SK-N-SH (cell line): ENCODE data around the gene LIMS1. TPM values are rescaled to one million over a fixed set of nuclear protein-coding genes. Genes with fewer than 3 reads are reported as not detected.
"Not testable (repeated sequence)": the region's sequence is repeated elsewhere in the genome, so short reads cannot be mapped to it uniquely, and the experiment has no call there.

Experiments used
- CTCF ChIA-PET: fragments of 300-600, 350-600 bp; formaldehyde crosslinking; extraction: SDS; loops from one replicate; lab custom pipeline; 2021; lab: Yijun Ruan, JAX
- POLR2A ChIA-PET: fragments of 350-600 bp; sonication (Branson Sonifier 250); formaldehyde crosslinking; extraction: SDS; loops from one replicate; lab custom pipeline; 2020; ENCODE audit warnings: antibody characterized with exemption, inconsistent platforms; lab: Yijun Ruan, JAX
- DNase-seq: peaks from one replicate; pipeline ENCODE4 v3.0.0; 2012
- H2AFZ ChIP-seq: fragments of 200-600 bp; sonication (generic); 2 replicates; pipeline ENCODE4 v1.8.1; 2016; ENCODE audit warnings: antibody characterized with exemption, mild to moderate bottlenecking, low read depth
- H3F3A ChIP-seq: fragments of 200-600 bp; sonication (generic); replicated peaks from 2 replicates; pipeline ENCODE3; 2016; ENCODE audit warnings: antibody characterized with exemption, mild to moderate bottlenecking; ENCODE audit not compliant: insufficient read depth
- H3K27ac ChIP-seq, 2 experiments: fragments of 200-500 bp in 1 of 2; fragments of 200-600 bp in 1 of 2; sonication (Bioruptor generic) in 1 of 2; sonication (generic), shearing (Covaris generic) in 1 of 2; 2 replicates each; pipeline versions ENCODE4 v1.5.1 to v1.6.1; 2014 to 2016; ENCODE audit warnings: low read depth in 2 of 2, inconsistent platforms in 1 of 2, low read length in 1 of 2, mild to moderate bottlenecking in 1 of 2, mixed read lengths in 1 of 2
- H3K27me3 ChIP-seq: fragments of 200-600 bp; sonication (generic), shearing (Covaris generic); 2 replicates; pipeline ENCODE4 v1.6.1; 2016; ENCODE audit warnings: mixed run types; ENCODE audit not compliant: insufficient read depth
- H3K36me3 ChIP-seq, 2 experiments: fragments of 200-500 bp in 1 of 2; fragments of 200-600 bp in 1 of 2; sonication (Bioruptor generic) in 1 of 2; sonication (generic) in 1 of 2; replicated peaks in 1 of 2; 2 replicates each; pipeline versions ENCODE3 to v1.5.1; 2014 to 2016; ENCODE audit warnings: low read length in 1 of 2, mild to moderate bottlenecking in 1 of 2; ENCODE audit not compliant: insufficient read depth in 2 of 2, control insufficient read depth in 1 of 2
- H3K4me1 ChIP-seq, 2 experiments: fragments of 200-500 bp in 1 of 2; fragments of 200-600 bp in 1 of 2; sonication (Bioruptor generic) in 1 of 2; sonication (generic), shearing (Covaris generic) in 1 of 2; 2 replicates each; pipeline versions ENCODE4 v1.5.1 to v1.6.1; 2014 to 2016; ENCODE audit warnings: low read depth in 1 of 2, low read length in 1 of 2, mixed run types in 1 of 2; ENCODE audit not compliant: insufficient read depth in 2 of 2, control insufficient read depth in 1 of 2
- H3K4me2 ChIP-seq: fragments of 200-600 bp; sonication (generic), shearing (Covaris generic); 2 replicates; pipeline ENCODE4 v1.6.1; 2017; ENCODE audit warnings: mixed run types
- H3K4me3 ChIP-seq, 2 experiments: fragments of 200-500 bp in 1 of 2; fragments of 200-600 bp in 1 of 2; sonication (Bioruptor generic) in 1 of 2; sonication (generic), shearing (Covaris generic) in 1 of 2; 2 replicates each; pipeline versions ENCODE4 v1.5.1 to v1.8.1; 2014 to 2016; ENCODE audit warnings: low read depth in 2 of 2, inconsistent platforms in 1 of 2, low read length in 1 of 2, mild to moderate bottlenecking in 1 of 2, mixed read lengths in 1 of 2, moderate library complexity in 1 of 2
- H3K79me2 ChIP-seq: fragments of 200-600 bp; sonication (generic); 2 replicates; pipeline ENCODE4 v1.8.1; 2017; ENCODE audit warnings: mild to moderate bottlenecking; ENCODE audit not compliant: insufficient read depth
- H3K9ac ChIP-seq: fragments of 200-600 bp; sonication (generic); 2 replicates; pipeline ENCODE4 v1.6.1; 2017; ENCODE audit warnings: mixed run types
- H3K9me2 ChIP-seq: fragments of 200-600 bp; sonication (generic); 2 replicates; pipeline ENCODE4 v1.6.1; 2017; ENCODE audit warnings: mixed run types
- H3K9me3 ChIP-seq: fragments of 200-600 bp; sonication (generic); 2 replicates; pipeline ENCODE4 v1.6.1; 2017; ENCODE audit warnings: mixed run types, mild to moderate bottlenecking, moderate library complexity
- H4K20me1 ChIP-seq: fragments of 200-600 bp; sonication (generic); 2 replicates; pipeline ENCODE4 v1.6.1; 2017; ENCODE audit warnings: mild to moderate bottlenecking, mixed run types; ENCODE audit not compliant: insufficient read depth
- CHD2 ChIP-seq: fragments of 150-350 bp; IDR thresholded peaks from 2 replicates; pipeline ENCODE4 v1.6.1; 2018; ENCODE audit warnings: low read length; ENCODE audit not compliant: partially characterized antibody
- FOSL2 ChIP-seq: IDR thresholded peaks from 2 replicates; pipeline ENCODE4 v1.4.0; 2012; ENCODE audit warnings: low read depth, mild to moderate bottlenecking, moderate library complexity, borderline replicate concordance
- FOXJ3 ChIP-seq: sonication (generic); formaldehyde crosslinking; IDR thresholded peaks from 2 replicates; pipeline ENCODE4 v1.5.1; 2020; ENCODE audit warnings: mild to moderate bottlenecking, missing genetic modification reagents
- FOXM1 ChIP-seq: IDR thresholded peaks from 2 replicates; pipeline ENCODE4 v1.4.0; 2012; ENCODE audit warnings: low read depth, mild to moderate bottlenecking
- GABPA ChIP-seq: IDR thresholded peaks from 2 replicates; pipeline ENCODE4 v1.4.0; 2012; ENCODE audit warnings: low read depth, mild to moderate bottlenecking
- GATA2 ChIP-seq: sonication (generic); formaldehyde crosslinking; IDR thresholded peaks from 2 replicates; pipeline ENCODE4 v1.5.0; 2020; ENCODE audit warnings: mild to moderate bottlenecking, missing genetic modification reagents
- MAX ChIP-seq: IDR thresholded peaks from 2 replicates; pipeline ENCODE4 v1.4.0; 2012; ENCODE audit warnings: low read depth
- MEF2A ChIP-seq: IDR thresholded peaks from 2 replicates; pipeline ENCODE4 v1.4.0; 2012; ENCODE audit warnings: low read depth, borderline replicate concordance
- MXI1 ChIP-seq: IDR thresholded peaks from 2 replicates; pipeline ENCODE4 v1.6.1; 2012; ENCODE audit warnings: mild to moderate bottlenecking, low read depth, low read length, improper control_type of control experiment
- NFIC ChIP-seq: IDR thresholded peaks from 2 replicates; pipeline ENCODE4 v1.4.0; 2012; ENCODE audit warnings: borderline replicate concordance
- NRF1 ChIP-seq: IDR thresholded peaks from 2 replicates; pipeline ENCODE4 v1.6.1; 2012; ENCODE audit warnings: low read depth, mild to moderate bottlenecking, low read length
- POLR2AphosphoS5 ChIP-seq: IDR thresholded peaks from 2 replicates; pipeline ENCODE4 v1.6.1; 2012; ENCODE audit warnings: low read depth, low read length
- RAD21 ChIP-seq: IDR thresholded peaks from 2 replicates; pipeline ENCODE4 v1.6.1; 2012; ENCODE audit warnings: mild to moderate bottlenecking, low read length
- RCOR1 ChIP-seq: fragments of 150-350 bp; IDR thresholded peaks from 2 replicates; pipeline ENCODE4 v1.6.1; 2017; ENCODE audit warnings: antibody characterized with exemption, low read length
- REST ChIP-seq: IDR thresholded peaks from 2 replicates; pipeline ENCODE4 v1.6.1; 2012; ENCODE audit warnings: mild to moderate bottlenecking, low read depth, low read length, moderate library complexity
- RXRA ChIP-seq: IDR thresholded peaks from 2 replicates; pipeline ENCODE4 v1.4.0; 2012; ENCODE audit warnings: low read depth, mild to moderate bottlenecking, borderline replicate concordance
- SIN3A ChIP-seq: IDR thresholded peaks from 2 replicates; pipeline ENCODE4 v1.6.1; 2012; ENCODE audit warnings: low read depth, mild to moderate bottlenecking, low read length, moderate library complexity, borderline replicate concordance
- TAF1 ChIP-seq: IDR thresholded peaks from 2 replicates; pipeline ENCODE4 v1.6.1; 2012; ENCODE audit warnings: low read depth, mild to moderate bottlenecking, low read length, moderate library complexity, borderline replicate concordance
- TCF12 ChIP-seq: IDR thresholded peaks from 2 replicates; pipeline ENCODE4 v1.4.0; 2012
- TEAD4 ChIP-seq: IDR thresholded peaks from 2 replicates; pipeline ENCODE4 v1.4.0; 2012; ENCODE audit warnings: mild to moderate bottlenecking, borderline replicate concordance; ENCODE audit not compliant: insufficient read depth
- USF1 ChIP-seq: IDR thresholded peaks from 2 replicates; pipeline ENCODE4 v1.4.0; 2012; ENCODE audit warnings: low read depth, borderline replicate concordance
- USF2 ChIP-seq: fragments of 150-350 bp; IDR thresholded peaks from 2 replicates; pipeline ENCODE4 v1.6.1; 2017; ENCODE audit warnings: antibody characterized with exemption, low read length, low read depth, borderline replicate concordance
- WGBS: methylation state at CpG from one replicate; pipeline ENCODE4 v1.1.6; 2017; ENCODE audit warnings: low lambda C conversion rate; 5-methylcytosine and 5-hydroxymethylcytosine counted together
- polyA plus RNA-seq, 3 experiments: library from polyadenylated mRNA; depleted of rRNA; stranded (reverse); fragments of >200 nt; gene quantifications; 2 replicates each; pipeline ENCODE4 v1.2.3, GENCODE V29; 2012

LIMS1 gene
- polyA plus RNA-seq, 1 of the 3 experiments (the other 2 are of a cell fraction) = 123 TPM

- TF ChIP-seq FOXM1 = peak; percentile 90
- no peak for TF ChIP-seq GABPA
- peak; percentile 71 for TF ChIP-seq TEAD4
- TF ChIP-seq NFIC = peak; percentile 85
- peak; percentile 51; the same call in 1 of the 2 replicates for TF ChIP-seq FOSL2
- no peak for TF ChIP-seq MXI1
- no peak for TF ChIP-seq FOXJ3
- peak; percentile 86 for TF ChIP-seq MEF2A
- no peak for TF ChIP-seq TAF1
- TF ChIP-seq MAX = peak; percentile 66; the same call in 1 of the 2 replicates
- no peak for TF ChIP-seq CHD2
- TF ChIP-seq RCOR1 = no peak
- no peak for TF ChIP-seq NRF1
- no peak for TF ChIP-seq USF1
- TF ChIP-seq RXRA = peak; percentile 80; the same call in 1 of the 2 replicates
- TF ChIP-seq POLR2AphosphoS5 = peak; percentile 68; the same call in 1 of the 2 replicates
- no peak for TF ChIP-seq RAD21
- TF ChIP-seq USF2 = no peak
- no peak for TF ChIP-seq GATA2 (CRISPR knock-in tag)
- no peak for TF ChIP-seq SIN3A
- TF ChIP-seq REST = 0 out of 2 replicates have a peak, but pooled peaks have one; percentile 11
- TF ChIP-seq TCF12 = peak; percentile 87
Measured at GRCh38 chr2:108594982-108595464, 60.8 kb downstream of the LIMS1 start (continued).

GRCh38 chr2:108595771-108596170 is 61.5 kb downstream of the LIMS1 start:
- WGBS = 17% methylated on average over 3 of the region's 4 CpGs
- H2AFZ ChIP-seq, H3K9me2 ChIP-seq, H3K4me3 ChIP-seq, POLR2A ChIA-PET, H3K27me3 ChIP-seq, H3K9me3 ChIP-seq, DNase-seq, H3K36me3 ChIP-seq, H4K20me1 ChIP-seq: not testable (repeated sequence)
- CTCF ChIA-PET = interaction anchor here (6.1 kb wide), 1 partner anchor 40 kb away, joined by 60 read pairs; no protein-coding TSS in a partner anchor
- Histone ChIP-seq H3K79me2 (peaks cover 53% of the 10 kb centered on the region), H3K4me2 (peak overlapping the region; percentile 72), H3K4me1 (peaks cover 10 to 29% of the 10 kb centered on the region in 2 experiments), H3F3A (peaks cover 40% of the 10 kb centered on the region), H3K27ac (peak overlapping the region; percentile 88 to 99; a peak in 3 of 4 replicates), H3K9ac (peak overlapping the region; percentile 79)
